MM.1S (cell line): ENCODE results near the gene RWDD3.

Experiments used
- DNase-seq: peaks from one replicate; pipeline ENCODE4 v3.0.0-alpha.2; 2015
- H2AFZ ChIP-seq: fragments of 300-600 bp; sonication (generic); 2 replicates; pipeline ENCODE4 v1.6.0; 2016; ENCODE audit warnings: antibody characterized with exemption, low read length
- H3F3A ChIP-seq: fragments of 300-600 bp; sonication (generic); 2 replicates; pipeline ENCODE4 v1.6.1; 2016; ENCODE audit warnings: mild to moderate bottlenecking, antibody characterized with exemption, low read length, moderate library complexity, mixed read lengths; ENCODE audit not compliant: insufficient read depth
- H3K27ac ChIP-seq: fragments of 300-600 bp; sonication (generic); 2 replicates; pipeline ENCODE4 v1.5.1; 2016; ENCODE audit warnings: mild to moderate bottlenecking, low read length
- H3K27me3 ChIP-seq: fragments of 300-600 bp; sonication (generic); replicated peaks from 2 replicates; pipeline ENCODE4 v1.6.0; 2016; ENCODE audit warnings: low read length; ENCODE audit not compliant: insufficient read depth
- H3K36me3 ChIP-seq: fragments of 300-600 bp; sonication (generic); replicated peaks from 2 replicates; pipeline ENCODE4 v1.6.1; 2016; ENCODE audit warnings: mild to moderate bottlenecking, low read length, mixed read lengths; ENCODE audit not compliant: insufficient read depth
- H3K4me1 ChIP-seq: fragments of 300-600 bp; sonication (generic); 2 replicates; pipeline ENCODE4 v1.6.1; 2016; ENCODE audit warnings: low read length, mixed read lengths
- H3K4me2 ChIP-seq: fragments of 300-600 bp; sonication (generic); 2 replicates; pipeline ENCODE4 v1.6.0; 2016; ENCODE audit warnings: low read depth, low read length
- H3K4me3 ChIP-seq: fragments of 300-600 bp; sonication (generic); 2 replicates; pipeline ENCODE4 v1.5.1; 2016; ENCODE audit warnings: low read length, mixed read lengths
- H3K79me2 ChIP-seq: fragments of 300-600 bp; sonication (generic); 2 replicates; pipeline ENCODE4 v1.6.1; 2016; ENCODE audit warnings: mixed run types, low read length, mixed read lengths
- H3K9ac ChIP-seq: fragments of 300-600 bp; sonication (generic); 2 replicates; pipeline ENCODE4 v1.6.1; 2016; ENCODE audit warnings: low read length, mixed read lengths
- H3K9me2 ChIP-seq: fragments of 300-600 bp; sonication (generic); replicated peaks from 2 replicates; pipeline ENCODE4 v1.6.1; 2016; ENCODE audit warnings: mild to moderate bottlenecking, low read length, mixed read lengths; ENCODE audit not compliant: insufficient read depth
- H3K9me3 ChIP-seq: fragments of 300-600 bp; sonication (generic); replicated peaks from 2 replicates; pipeline ENCODE4 v1.6.1; 2016; ENCODE audit warnings: mild to moderate bottlenecking, low read length, mixed read lengths; ENCODE audit not compliant: insufficient read depth
- H4K20me1 ChIP-seq: fragments of 300-600 bp; sonication (generic); 2 replicates; pipeline ENCODE4 v1.6.1; 2016; ENCODE audit warnings: mild to moderate bottlenecking, low read length, moderate library complexity, mixed read lengths; ENCODE audit not compliant: insufficient read depth
- EZH2 ChIP-seq: fragments of 300-600 bp; sonication (generic); optimal IDR thresholded peaks from 2 replicates; pipeline ENCODE3; 2017; ENCODE audit warnings: low read depth, mild to moderate bottlenecking, antibody characterized with exemption, low read length, mixed read lengths
- EZH2phosphoT487 ChIP-seq: fragments of 300-600 bp; sonication (generic); IDR thresholded peaks from 2 replicates; pipeline ENCODE4 v1.6.1; 2018; ENCODE audit warnings: antibody characterized with exemption, low read length
- TF ChIP-seq, protein P1 (sequence below): fragments of 300-600 bp; sonication (generic); IDR thresholded peaks from 2 replicates; pipeline ENCODE4 v1.5.1; 2016; ENCODE audit warnings: antibody characterized with exemption, low read length, mixed read lengths

RWDD3 gene

DNA sequence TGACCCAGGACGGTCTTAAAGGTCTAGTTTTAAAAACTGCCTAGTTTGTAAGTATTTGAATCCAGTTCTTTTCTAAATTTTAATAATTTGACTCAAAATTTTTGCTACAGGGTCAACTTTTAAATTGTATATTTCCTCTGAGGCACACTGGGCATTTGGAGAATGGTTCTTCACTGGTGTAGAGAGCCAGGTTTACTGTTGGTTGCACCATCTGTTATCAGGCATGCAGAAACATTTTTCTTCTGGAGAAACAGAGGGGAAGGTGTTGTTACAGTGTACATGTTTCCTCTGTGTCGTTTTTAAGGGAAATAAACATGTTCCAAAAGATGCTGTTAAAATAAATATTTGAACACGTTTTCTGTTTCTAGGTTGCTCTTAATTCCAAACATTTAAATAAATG lies 39.0 kb upstream of the RWDD3 start:
- Histone ChIP-seq H4K20me1 (no peaks in the 10 kb centered on the region), H3F3A (no peaks in the 10 kb centered on the region)
- DNase-seq, result no peak

GRCh38 chr1:95196017-95196416 lies 38.0 kb upstream of the RWDD3 start:
- no peaks in the 10 kb centered on the region for H3K4me1 ChIP-seq
- no peak overlapping the region for H3K4me2 ChIP-seq
- H3K27ac ChIP-seq, result no peak overlapping the region
- no peaks in the 10 kb centered on the region for H3F3A ChIP-seq
- H3K9me2 ChIP-seq, result no peaks in the 10 kb centered on the region
- no peak overlapping the region for H2AFZ ChIP-seq
- H3K79me2 ChIP-seq, result no peaks in the 10 kb centered on the region
- no peak for DNase-seq
- no peaks in the 10 kb centered on the region for H3K9me3 ChIP-seq
- H3K36me3 ChIP-seq, result no peaks in the 10 kb centered on the region
- H3K4me3 ChIP-seq, result no peak overlapping the region
- no peaks in the 10 kb centered on the region for H4K20me1 ChIP-seq
- TF ChIP-seq EZH2 (no peak), EZH2phosphoT487 (no peak)
- TF ChIP-seq, protein P1, sequence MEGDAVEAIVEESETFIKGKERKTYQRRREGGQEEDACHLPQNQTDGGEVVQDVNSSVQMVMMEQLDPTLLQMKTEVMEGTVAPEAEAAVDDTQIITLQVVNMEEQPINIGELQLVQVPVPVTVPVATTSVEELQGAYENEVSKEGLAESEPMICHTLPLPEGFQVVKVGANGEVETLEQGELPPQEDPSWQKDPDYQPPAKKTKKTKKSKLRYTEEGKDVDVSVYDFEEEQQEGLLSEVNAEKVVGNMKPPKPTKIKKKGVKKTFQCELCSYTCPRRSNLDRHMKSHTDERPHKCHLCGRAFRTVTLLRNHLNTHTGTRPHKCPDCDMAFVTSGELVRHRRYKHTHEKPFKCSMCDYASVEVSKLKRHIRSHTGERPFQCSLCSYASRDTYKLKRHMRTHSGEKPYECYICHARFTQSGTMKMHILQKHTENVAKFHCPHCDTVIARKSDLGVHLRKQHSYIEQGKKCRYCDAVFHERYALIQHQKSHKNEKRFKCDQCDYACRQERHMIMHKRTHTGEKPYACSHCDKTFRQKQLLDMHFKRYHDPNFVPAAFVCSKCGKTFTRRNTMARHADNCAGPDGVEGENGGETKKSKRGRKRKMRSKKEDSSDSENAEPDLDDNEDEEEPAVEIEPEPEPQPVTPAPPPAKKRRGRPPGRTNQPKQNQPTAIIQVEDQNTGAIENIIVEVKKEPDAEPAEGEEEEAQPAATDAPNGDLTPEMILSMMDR, result no peak
- H3K9ac ChIP-seq, result no peak overlapping the region
- no peaks in the 10 kb centered on the region for H3K27me3 ChIP-seq

More for the DNA sequence above, 39.0 kb upstream of the RWDD3 start:
- Histone ChIP-seq H2AFZ (no peak overlapping the region), H3K9me2 (no peaks in the 10 kb centered on the region), H3K79me2 (no peaks in the 10 kb centered on the region), H3K27ac (no peak overlapping the region), H3K9ac (no peak overlapping the region), H3K27me3 (no peaks in the 10 kb centered on the region), H3K4me1 (no peaks in the 10 kb centered on the region), H3K9me3 (no peaks in the 10 kb centered on the region), H3K4me2 (no peak overlapping the region), H3K36me3 (no peaks in the 10 kb centered on the region), H3K4me3 (no peak overlapping the region)
- TF ChIP-seq EZH2 (no peak), EZH2phosphoT487 (no peak)
- TF ChIP-seq, protein P1, result no peak

GRCh38 chr1:95197616-95198252 lies 36.3 kb upstream of the RWDD3 start:
- Histone ChIP-seq H3K4me3 (no peak overlapping the region), H3K36me3 (no peaks in the 10 kb centered on the region), H3K9ac (no peak overlapping the region), H3K4me1 (no peaks in the 10 kb centered on the region), H3K4me2 (no peak overlapping the region), H3K27ac (no peak overlapping the region), H2AFZ (no peak overlapping the region), H3F3A (no peaks in the 10 kb centered on the region), H3K27me3 (no peaks in the 10 kb centered on the region), H4K20me1 (no peaks in the 10 kb centered on the region), H3K9me3 (no peaks in the 10 kb centered on the region), H3K79me2 (no peaks in the 10 kb centered on the region), H3K9me2 (no peaks in the 10 kb centered on the region)
- no peak for TF ChIP-seq EZH2
- TF ChIP-seq, protein P1, result no peak
- no peak for TF ChIP-seq EZH2phosphoT487
- DNase-seq, result no peak
